SK-N-DZ (cell line): ENCODE results near the gene NR4A1.

Experiments
- DNase-seq: peaks from one replicate; pipeline ENCODE4 v3.0.0-alpha.2; 2015; ENCODE audit warnings: low spot score

NR4A1 gene

GRCh38 chr12:52079576-52080402 is 28.5 kb downstream of the NR4A1 start, which contains the start of gene SMIM41:
SMIM41 (plus strand) TSS chr12:52079704; CDS start chr12:52079780, 76 bp downstream.
- DNase-seq, result no peak

- no peak for DNase-seq
These were observed 29.4 kb downstream of the NR4A1 start for GRCh38 chr12:52080403-52081251.

- no peak for DNase-seq
These were observed 30.1 kb downstream of the NR4A1 start for GRCh38 chr12:52081263-52081733.

GRCh38 chr12:52082026-52082668 is 30.9 kb downstream of the NR4A1 start:
- no peak for DNase-seq

- no peak for DNase-seq
These were observed 31.4 kb downstream of the NR4A1 start for GRCh38 chr12:52082669-52082987.

- DNase-seq, result peak; percentile 78
These were observed 31.9 kb downstream of the NR4A1 start for GRCh38 chr12:52082988-52083637.

GRCh38 chr12:52083638-52083996 is 32.4 kb downstream of the NR4A1 start:
- DNase-seq, result no peak

GRCh38 chr12:52084491-52085231 is 33.4 kb downstream of the NR4A1 start:
- no peak for DNase-seq

- no peak for DNase-seq
These were observed 34.5 kb downstream of the NR4A1 start for GRCh38 chr12:52085682-52086180.

GRCh38 chr12:52086366-52086765 is 35.1 kb downstream of the NR4A1 start:
- no peak for DNase-seq

GRCh38 chr12:52086944-52087835 is 35.9 kb downstream of the NR4A1 start:
- no peak for DNase-seq

GRCh38 chr12:52087961-52088820 is 36.9 kb downstream of the NR4A1 start:
- DNase-seq, result peak; percentile 64

GRCh38 chr12:52089491-52089890 is 38.2 kb downstream of the NR4A1 start:
- DNase-seq, result no peak

- no peak for DNase-seq
These were observed 39.0 kb downstream of the NR4A1 start for GRCh38 chr12:52090291-52090690.

GRCh38 chr12:52091061-52091460 is 39.8 kb downstream of the NR4A1 start:
- no peak for DNase-seq

- no peak for DNase-seq
These were observed 40.6 kb downstream of the NR4A1 start for GRCh38 chr12:52091869-52092268.

- no peak for DNase-seq
These were observed 42.1 kb downstream of the NR4A1 start for GRCh38 chr12:52093346-52093745.

GRCh38 chr12:52096332-52097044 is 45.2 kb downstream of the NR4A1 start:
- DNase-seq, result no peak
